Smooth muscle cell of bladder (primary cell): ENCODE results near the gene ARID5A. TPM values are rescaled to one million over a fixed set of nuclear protein-coding genes. Genes with fewer than 3 reads are reported as not detected.

Source experiments
- total RNA-seq: library from RNA; depleted of rRNA; stranded (reverse); fragments of >200 nt; gene quantifications from 2 replicates; pipeline ENCODE4 v1.2.3, GENCODE V29; 2014

ARID5A gene, protein sequence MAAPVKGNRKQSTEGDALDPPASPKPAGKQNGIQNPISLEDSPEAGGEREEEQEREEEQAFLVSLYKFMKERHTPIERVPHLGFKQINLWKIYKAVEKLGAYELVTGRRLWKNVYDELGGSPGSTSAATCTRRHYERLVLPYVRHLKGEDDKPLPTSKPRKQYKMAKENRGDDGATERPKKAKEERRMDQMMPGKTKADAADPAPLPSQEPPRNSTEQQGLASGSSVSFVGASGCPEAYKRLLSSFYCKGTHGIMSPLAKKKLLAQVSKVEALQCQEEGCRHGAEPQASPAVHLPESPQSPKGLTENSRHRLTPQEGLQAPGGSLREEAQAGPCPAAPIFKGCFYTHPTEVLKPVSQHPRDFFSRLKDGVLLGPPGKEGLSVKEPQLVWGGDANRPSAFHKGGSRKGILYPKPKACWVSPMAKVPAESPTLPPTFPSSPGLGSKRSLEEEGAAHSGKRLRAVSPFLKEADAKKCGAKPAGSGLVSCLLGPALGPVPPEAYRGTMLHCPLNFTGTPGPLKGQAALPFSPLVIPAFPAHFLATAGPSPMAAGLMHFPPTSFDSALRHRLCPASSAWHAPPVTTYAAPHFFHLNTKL
- 3.7 and 4.7 TPM in 2 replicates for total RNA-seq

DNA sequence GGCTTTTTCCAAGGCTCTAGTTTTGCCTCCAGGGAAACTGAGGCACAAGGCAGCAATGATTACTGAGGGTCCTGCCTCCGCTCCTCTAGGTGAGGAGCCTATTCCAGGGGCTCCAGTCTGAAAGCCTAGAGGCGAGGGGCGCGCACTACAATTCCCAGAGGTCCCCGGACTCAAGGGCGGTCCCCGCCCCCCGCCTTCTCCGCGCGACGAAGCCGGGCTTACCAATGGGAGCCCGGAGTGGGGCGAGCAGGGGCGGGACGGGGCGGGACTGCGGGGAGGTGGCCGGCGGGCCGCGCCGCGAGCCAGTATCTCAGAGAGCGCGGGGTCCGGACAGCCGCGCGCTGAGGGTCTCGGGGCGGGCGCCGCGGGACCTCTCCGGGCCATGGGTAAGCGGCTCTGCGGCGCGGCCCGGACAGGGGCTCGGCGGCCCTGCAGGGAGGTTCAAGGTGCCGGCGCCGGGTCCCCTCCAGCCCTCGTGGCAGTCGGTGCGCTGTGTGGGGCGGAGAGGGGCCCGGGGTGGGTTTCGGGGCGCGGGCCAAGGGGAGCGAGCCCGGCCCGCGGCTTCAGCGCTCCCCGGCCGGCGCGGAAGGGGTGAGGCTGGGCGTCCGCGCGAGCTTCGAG lies at the start of gene ARID5A:
ARID5A (plus strand) TSS at position 308 of the 621 bp plus-strand sequence; CDS start at position 383, 75 bp downstream.

DNA sequence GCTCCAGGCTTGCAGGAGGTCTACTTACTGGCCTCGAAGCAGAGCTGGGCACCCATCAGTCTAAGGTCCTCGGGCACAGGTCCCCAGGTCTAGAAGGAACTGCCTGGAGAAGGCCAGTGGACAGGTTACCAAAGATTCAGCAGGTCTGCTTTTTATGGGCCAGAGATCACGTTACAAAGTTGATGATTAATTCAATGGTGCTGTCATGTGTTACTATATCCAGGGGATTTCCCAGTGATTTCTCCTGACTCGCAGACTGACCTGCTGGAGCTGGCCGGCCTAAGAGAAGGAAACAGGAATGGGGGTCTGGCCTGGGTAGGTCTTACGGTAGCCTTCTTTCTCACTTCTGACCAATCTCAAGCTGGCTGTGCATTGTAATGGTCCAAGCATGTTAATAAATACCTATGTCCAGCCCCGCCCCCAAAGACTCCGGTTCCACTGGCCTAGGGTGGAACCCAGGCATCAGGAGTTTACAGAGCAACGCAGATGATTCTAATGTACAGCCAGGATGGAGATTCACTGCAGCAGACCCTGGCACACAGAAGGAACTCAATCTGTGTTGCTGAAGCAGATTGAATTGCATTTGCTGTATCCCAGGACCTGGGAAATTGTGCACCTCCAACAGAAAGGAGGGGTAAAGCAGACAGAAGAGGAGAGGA lies 31.2 kb upstream of the ARID5A start, which contains the start of gene NEURL3:
NEURL3 (minus strand) TSS at position 127 of the 659 bp plus-strand sequence; CDS start at position 56, 71 bp downstream.

Other genes starting within 250 kb of the ARID5A start
- 35.1 and 37.5 TPM in 2 replicates for gene SNRNP200, start 231.2 kb upstream of the ARID5A start, total RNA-seq
- 0.43 and 0.74 TPM in 2 replicates for gene ITPRIPL1, start 211.4 kb upstream of the ARID5A start, total RNA-seq
- 1.6 and 1.8 TPM in 2 replicates for gene NCAPH, start 201.0 kb upstream of the ARID5A start, total RNA-seq
- gene NEURL3, start 31.4 kb upstream of the ARID5A start, total RNA-seq = not detected in 2 replicates
- 31.6 and 34.2 TPM in 2 replicates for gene KANSL3, start 101.6 kb downstream of the ARID5A start, total RNA-seq
- gene FER1L5, start 106.0 kb downstream of the ARID5A start, total RNA-seq = 1.3 and 1.4 TPM in 2 replicates
- gene LMAN2L, start 203.3 kb downstream of the ARID5A start, total RNA-seq = 26.2 and 33.5 TPM in 2 replicates
- 2.1 and 2.2 TPM in 2 replicates for gene CNNM4, start 224.2 kb downstream of the ARID5A start, total RNA-seq